T-helper 2 cell treated with Interferon-gamma antibody and Interleukin-4, amounts not matched to agents 5 μg/mL and 100 μg/mL, for 36 hours (primary cell): Measurements from ENCODE around the gene EXD3.

Experiments used
- DNase-seq: peaks from one replicate; pipeline ENCODE4 v3.0.0; 2021; ENCODE audit warnings: low spot score
- H3K27ac Mint-ChIP-seq: one replicate; pipeline ENCODE4 v1.8.0; 2021; ENCODE audit warnings: mild to moderate bottlenecking, mixed read lengths
- H3K27me3 Mint-ChIP-seq: one replicate; pipeline ENCODE4 v1.8.0; 2021; ENCODE audit warnings: low read depth, mixed read lengths
- H3K36me3 Mint-ChIP-seq: one replicate; pipeline ENCODE4 v1.8.0; 2021; ENCODE audit warnings: low read depth, mixed read lengths
- H3K4me1 Mint-ChIP-seq: one replicate; pipeline ENCODE4 v1.8.0; 2021; ENCODE audit warnings: low read depth, mixed read lengths
- H3K4me3 Mint-ChIP-seq: one replicate; pipeline ENCODE4 v1.8.0; 2022; ENCODE audit warnings: mild to moderate bottlenecking, moderate library complexity, mixed read lengths
- H3K9me3 Mint-ChIP-seq: one replicate; pipeline ENCODE4 v1.8.0; 2021; ENCODE audit warnings: mixed read lengths

Gene EXD3

DNA sequence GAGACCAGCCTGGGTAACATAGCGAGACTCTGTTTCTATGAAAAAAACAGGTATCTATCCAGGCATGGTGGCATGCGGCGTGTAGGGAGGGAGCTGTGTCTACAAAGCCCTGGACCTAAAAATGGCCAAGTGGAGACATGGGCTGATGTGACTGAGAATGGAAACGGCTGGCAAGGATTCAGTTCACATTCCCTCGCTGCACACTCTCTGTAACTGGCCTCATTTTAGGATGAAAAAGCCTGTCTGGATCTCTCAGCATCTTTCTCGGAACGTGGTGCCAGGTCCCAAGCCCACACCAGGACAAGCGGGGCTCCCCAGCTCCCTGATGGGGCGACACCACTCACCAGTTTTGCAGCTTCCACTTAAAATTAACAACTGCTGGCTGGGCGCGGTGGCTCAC is 13.4 kb downstream of the EXD3 start:
- Mint-ChIP-seq H3K4me3 (no peak overlapping the region), H3K27me3 (peaks cover 3% of the 10 kb centered on the region), H3K27ac (no peak overlapping the region), H3K4me1 (peaks cover 3% of the 10 kb centered on the region), H3K36me3 (no peaks in the 10 kb centered on the region), H3K9me3 (no peaks in the 10 kb centered on the region)
- no peak for DNase-seq

DNA sequence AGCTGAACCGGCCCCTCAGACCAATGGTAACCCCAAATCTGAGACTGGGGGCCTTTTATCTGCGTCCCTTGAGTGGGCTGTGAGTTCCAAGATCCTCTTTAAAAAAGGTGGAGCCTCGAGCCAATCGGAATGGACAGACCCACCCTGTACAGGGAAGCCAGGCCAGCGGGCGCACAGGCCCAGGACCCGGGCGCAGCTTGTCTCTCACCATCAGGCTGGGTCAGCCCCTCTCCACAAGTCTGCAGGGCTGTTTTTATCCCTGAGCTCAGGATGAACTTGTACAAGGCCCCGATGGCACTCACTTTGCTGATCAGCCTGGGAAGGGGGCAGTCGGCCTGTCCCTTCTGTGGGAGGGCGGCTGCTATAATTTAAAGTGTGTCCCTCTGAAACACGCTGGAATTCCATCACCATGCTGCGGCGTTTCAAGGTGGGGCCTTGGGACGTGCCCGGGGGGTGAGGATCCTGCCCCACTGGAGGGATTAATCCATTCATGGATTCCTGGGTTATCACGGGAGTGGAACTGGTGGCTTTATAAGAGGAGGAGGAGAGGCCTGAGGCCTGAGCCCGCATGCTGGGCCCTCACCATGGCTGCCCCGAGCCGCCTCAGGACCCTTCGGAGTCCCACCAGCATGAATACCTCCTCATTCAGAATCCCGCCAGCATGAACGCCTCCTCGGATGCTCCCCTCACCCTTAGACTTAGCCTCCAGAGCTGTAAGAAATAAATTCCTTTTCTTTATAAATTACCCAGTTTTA is 14.1 kb downstream of the EXD3 start:
- Mint-ChIP-seq H3K4me3 (no peak overlapping the region), H3K4me1 (peaks cover 3% of the 10 kb centered on the region), H3K27ac (no peak overlapping the region), H3K36me3 (no peaks in the 10 kb centered on the region), H3K9me3 (no peaks in the 10 kb centered on the region), H3K27me3 (peaks cover 3% of the 10 kb centered on the region)
- no peak for DNase-seq

DNA sequence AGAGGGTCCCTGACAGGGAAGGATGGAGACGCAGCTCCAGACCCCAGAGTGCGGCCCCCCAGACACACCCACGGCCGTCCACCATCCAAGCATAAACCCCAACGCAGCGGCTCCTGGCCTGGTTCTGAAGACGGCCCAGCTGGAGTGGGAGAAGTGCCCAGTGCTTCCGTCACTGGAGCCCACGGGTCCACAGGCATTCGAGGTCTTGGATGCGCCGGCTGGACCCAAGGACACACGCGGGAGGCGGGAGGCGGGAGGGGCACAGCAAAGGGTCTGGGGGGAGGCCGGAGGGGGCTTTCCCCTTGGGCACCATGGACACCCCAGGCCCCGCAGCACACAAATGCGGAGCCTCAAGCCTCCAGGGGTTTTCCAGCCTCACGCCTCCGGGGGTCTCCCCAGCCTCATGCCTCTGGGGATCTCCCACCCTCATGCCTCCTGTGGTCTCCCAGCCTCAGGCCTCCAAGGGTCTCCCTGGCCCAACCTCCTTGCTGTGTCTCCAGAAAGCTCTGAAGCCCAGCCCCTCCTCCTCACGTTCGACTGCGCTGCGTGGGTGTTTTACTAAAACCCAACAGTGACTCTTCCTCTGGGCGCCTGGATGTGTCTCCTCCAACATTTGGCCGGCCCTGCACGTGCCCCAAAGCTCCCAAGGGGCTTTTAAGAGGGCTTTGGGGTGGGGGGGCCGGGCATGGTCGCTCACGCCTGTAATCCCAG is 15.2 kb downstream of the EXD3 start:
- no peak overlapping the region for H3K4me3 Mint-ChIP-seq
- H3K4me1 Mint-ChIP-seq: no peaks in the 10 kb centered on the region
- DNase-seq: no peak
- no peak overlapping the region for H3K27ac Mint-ChIP-seq
- no peaks in the 10 kb centered on the region for H3K9me3 Mint-ChIP-seq
- no peaks in the 10 kb centered on the region for H3K36me3 Mint-ChIP-seq
- peaks cover 3% of the 10 kb centered on the region for H3K27me3 Mint-ChIP-seq

DNA sequence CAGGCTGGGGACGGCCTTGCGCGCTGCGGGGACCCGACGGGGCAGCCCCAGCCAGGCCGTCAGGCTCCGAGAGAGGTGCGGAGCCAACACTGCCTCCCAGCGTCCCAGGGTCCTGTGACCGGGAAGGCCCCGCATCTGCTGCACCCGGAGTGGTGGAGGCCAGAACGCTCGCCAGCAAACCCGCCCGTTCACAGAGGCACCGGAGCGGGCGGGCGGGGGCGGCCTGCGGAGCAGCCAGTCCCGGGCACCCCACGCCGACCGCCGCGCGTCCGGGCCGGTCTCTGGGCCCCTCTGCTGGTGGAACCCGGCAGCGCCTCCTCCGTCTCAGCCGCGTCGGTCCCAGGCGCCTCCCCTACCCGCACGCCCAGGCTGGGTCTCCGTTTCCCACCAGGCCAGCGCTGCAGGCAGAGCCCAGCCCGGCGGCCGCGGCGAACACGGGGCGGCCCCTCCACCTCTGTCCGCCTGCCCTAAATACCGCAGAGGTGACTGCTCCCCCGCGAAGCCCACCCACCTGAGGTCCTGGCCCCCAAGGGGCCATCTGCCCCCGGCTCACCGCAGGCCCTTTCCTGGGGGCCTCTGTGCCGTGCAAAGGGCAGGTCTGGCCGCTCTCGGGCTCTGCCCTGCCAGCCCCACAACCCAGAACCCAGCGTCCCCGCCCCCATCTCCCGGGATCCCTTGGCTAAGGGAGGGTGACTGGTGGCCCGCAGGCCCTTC is 15.9 kb downstream of the EXD3 start:
- peak; percentile 68 for DNase-seq
- Mint-ChIP-seq H3K4me1 (no peaks in the 10 kb centered on the region), H3K9me3 (no peaks in the 10 kb centered on the region), H3K4me3 (no peak overlapping the region), H3K27ac (no peak overlapping the region), H3K27me3 (peaks cover 3% of the 10 kb centered on the region), H3K36me3 (no peaks in the 10 kb centered on the region)

DNA sequence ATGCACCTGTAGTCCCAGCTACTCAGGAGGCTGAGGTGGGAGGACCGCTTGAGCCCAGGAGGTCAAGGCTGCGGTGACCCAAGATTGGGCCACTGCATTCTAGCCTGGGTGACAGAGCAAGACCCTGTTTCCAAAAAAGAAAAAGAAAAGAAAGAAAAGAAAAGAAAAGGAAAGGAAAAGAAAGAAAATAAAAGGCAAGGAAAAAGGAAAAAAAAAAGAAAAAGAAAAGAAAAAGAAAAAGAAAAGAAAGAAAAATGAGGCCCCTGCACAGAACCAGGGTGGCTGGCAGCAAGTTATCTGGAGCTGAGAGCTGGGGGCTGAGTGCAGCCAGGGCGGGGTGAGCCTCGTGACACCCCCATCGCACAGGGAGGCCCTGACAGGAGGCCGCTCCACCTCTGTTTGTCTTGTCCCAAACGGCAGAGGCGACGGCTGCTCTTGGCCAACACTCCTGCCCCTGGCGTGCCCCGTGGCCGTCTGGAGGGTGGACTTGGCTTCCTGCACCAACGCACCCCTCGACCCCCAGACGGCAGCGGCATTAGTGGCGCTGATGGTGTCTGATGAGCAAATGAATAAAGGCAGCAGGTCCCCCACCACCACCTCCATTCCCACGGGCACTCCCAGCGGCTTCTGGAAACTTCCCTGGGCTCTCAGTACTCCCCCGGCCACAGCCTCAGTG is 16.7 kb downstream of the EXD3 start:
- no peak for DNase-seq
- no peaks in the 10 kb centered on the region for H3K9me3 Mint-ChIP-seq
- peak overlapping the region; percentile 54 for H3K4me3 Mint-ChIP-seq
- no peak overlapping the region for H3K27ac Mint-ChIP-seq
- H3K36me3 Mint-ChIP-seq: no peaks in the 10 kb centered on the region
- no peaks in the 10 kb centered on the region for H3K4me1 Mint-ChIP-seq
- peaks cover 3% of the 10 kb centered on the region for H3K27me3 Mint-ChIP-seq

DNA sequence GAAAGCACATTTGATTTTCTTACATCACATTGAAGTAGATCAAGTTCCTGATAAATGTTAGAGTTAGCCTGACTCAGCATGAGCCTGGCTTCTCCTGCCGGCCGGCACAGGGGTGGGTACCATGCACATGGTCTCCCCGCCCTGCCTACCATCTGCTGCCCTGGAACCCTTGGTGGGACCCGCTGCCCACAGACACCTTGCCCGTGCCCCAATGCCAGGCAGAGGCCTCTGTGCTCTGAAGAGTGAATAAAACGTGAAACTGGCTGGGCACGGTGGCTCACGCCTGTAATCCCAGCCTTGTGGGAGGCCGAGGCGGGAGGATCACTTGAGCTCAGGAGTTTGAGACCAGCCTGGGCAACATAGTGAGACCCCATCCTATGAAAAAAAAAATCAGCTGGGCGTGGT is 17.3 kb downstream of the EXD3 start:
- H3K9me3 Mint-ChIP-seq: no peaks in the 10 kb centered on the region
- no peak for DNase-seq
- H3K4me3 Mint-ChIP-seq: no peak overlapping the region
- H3K36me3 Mint-ChIP-seq: no peaks in the 10 kb centered on the region
- peaks cover 3% of the 10 kb centered on the region for H3K27me3 Mint-ChIP-seq
- no peaks in the 10 kb centered on the region for H3K4me1 Mint-ChIP-seq
- H3K27ac Mint-ChIP-seq: no peak overlapping the region

DNA sequence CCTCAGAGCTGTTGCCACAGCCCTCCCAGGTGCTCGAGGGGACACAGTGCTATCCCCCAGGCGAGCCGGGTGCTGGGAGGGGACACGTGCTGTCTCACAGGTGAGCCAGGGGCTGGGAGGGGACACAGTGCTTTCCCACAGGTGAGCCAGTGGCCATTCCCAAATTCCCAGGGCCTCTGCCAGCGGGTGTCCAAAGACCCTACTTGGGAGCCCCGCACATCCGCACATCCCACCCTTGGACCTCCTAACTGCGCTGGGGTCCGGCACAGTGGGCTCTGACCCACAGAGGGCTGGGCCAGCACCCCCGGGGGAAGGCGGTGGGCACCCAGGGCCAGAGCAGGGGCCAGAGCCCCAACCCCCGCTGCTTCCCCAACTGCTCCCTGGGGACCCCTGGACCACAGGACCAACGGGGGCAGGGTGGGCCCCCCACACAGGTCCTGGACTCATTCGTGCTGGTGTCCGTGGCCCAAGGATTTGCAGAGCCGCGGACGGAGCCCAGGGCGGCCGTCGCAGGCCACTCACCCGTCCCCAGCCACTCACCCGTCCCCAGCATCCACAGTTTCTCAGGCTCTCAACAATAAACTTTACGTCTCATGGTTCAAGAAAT is 17.9 kb downstream of the EXD3 start:
- Mint-ChIP-seq H3K4me1 (no peaks in the 10 kb centered on the region), H3K36me3 (no peaks in the 10 kb centered on the region), H3K4me3 (no peak overlapping the region), H3K27ac (no peak overlapping the region), H3K9me3 (no peaks in the 10 kb centered on the region), H3K27me3 (peaks cover 3% of the 10 kb centered on the region)
- no peak for DNase-seq

DNA sequence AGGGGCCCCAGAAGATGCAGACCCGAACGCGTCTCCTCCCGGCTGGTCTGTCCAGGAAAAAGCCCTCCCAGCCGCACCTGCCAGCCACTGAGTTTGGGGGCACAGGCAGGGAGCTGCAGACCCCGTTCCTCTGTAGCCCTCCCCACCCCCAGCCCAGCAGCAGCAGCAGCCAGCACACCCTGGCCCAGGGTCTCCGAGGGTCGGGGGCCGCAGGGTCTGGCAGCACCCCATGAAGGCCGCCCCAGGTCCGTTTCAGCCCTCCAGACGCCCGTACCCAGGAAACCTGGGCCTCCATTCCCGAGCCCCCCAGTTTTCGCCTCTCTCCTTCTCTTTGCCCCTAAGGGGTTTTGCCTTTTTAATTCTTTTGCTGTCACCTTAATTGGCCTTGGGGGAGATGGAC is 19.7 kb downstream of the EXD3 start:
- H3K9me3 Mint-ChIP-seq: no peaks in the 10 kb centered on the region
- H3K4me3 Mint-ChIP-seq: no peak overlapping the region
- H3K36me3 Mint-ChIP-seq: no peaks in the 10 kb centered on the region
- H3K27ac Mint-ChIP-seq: no peak overlapping the region
- no peaks in the 10 kb centered on the region for H3K4me1 Mint-ChIP-seq
- no peak for DNase-seq
- H3K27me3 Mint-ChIP-seq: peaks cover 3% of the 10 kb centered on the region

DNA sequence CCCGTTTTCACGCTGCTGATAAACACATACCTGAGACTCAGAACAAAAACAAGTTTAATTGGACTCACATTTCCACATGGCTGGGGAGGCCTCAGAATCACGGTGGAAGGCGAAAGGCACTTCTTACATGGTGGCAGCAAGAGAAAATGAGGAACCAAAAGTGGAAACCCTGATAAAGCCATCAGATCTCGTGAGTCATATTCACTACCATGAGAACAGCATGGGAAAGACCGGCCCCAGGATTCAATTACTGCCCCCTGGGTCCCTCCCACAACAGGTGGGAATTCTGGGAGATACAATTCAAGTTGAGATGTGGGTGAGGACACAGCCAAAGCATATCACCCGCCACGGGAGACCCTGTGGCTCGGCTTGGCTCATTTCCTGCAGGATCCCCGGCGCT is 20.2 kb downstream of the EXD3 start:
- Mint-ChIP-seq H3K4me1 (no peaks in the 10 kb centered on the region), H3K4me3 (no peak overlapping the region), H3K36me3 (no peaks in the 10 kb centered on the region), H3K27ac (no peak overlapping the region), H3K27me3 (peaks cover 3% of the 10 kb centered on the region), H3K9me3 (no peaks in the 10 kb centered on the region)
- no peak for DNase-seq

DNA sequence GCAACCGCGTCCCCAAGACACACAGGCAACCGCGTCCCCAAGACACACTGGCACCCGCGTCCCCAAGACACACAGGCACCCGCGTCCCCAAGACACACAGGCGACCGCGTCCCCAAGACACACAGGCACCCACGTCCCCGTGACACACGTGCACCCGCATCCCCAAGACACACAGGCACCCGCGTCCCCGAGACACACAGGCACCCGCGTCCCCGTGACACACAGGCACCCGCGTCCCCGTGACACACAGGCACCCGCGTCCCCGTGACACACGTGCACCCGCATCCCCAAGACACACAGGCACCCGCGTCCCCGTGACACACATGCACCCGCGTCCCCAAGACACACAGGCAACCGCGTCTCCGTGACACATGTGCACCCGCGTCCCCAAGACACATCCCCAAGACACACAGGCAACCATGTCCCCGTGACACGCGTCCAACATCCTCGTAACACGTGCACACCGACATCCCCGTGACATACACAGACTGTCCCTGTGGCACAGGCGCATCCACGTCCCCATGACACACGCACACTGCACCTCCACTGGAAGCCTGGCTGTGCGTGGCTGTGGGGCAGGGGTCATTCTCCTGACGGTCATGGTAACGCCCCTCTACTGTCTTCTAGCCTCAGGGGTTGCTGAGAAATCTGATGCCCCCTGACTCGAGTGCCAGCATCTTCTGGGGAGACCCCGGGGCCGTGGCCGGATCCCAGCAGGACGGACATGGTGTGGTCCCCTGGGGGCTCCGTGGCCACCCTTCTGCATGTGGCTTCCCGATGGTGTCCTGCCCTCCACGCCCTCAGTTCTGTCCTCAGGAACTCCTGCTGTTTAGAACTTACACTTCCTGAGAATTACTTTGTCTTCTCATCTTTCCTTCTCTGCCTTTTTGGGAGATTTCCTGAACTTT is 24.1 kb downstream of the EXD3 start:
- H3K36me3 Mint-ChIP-seq: peaks cover 2% of the 10 kb centered on the region
- no peaks in the 10 kb centered on the region for H3K4me1 Mint-ChIP-seq
- H3K27me3 Mint-ChIP-seq: no peaks in the 10 kb centered on the region
- DNase-seq: no peak
- no peak overlapping the region for H3K4me3 Mint-ChIP-seq
- no peak overlapping the region for H3K27ac Mint-ChIP-seq
- H3K9me3 Mint-ChIP-seq: no peaks in the 10 kb centered on the region

DNA sequence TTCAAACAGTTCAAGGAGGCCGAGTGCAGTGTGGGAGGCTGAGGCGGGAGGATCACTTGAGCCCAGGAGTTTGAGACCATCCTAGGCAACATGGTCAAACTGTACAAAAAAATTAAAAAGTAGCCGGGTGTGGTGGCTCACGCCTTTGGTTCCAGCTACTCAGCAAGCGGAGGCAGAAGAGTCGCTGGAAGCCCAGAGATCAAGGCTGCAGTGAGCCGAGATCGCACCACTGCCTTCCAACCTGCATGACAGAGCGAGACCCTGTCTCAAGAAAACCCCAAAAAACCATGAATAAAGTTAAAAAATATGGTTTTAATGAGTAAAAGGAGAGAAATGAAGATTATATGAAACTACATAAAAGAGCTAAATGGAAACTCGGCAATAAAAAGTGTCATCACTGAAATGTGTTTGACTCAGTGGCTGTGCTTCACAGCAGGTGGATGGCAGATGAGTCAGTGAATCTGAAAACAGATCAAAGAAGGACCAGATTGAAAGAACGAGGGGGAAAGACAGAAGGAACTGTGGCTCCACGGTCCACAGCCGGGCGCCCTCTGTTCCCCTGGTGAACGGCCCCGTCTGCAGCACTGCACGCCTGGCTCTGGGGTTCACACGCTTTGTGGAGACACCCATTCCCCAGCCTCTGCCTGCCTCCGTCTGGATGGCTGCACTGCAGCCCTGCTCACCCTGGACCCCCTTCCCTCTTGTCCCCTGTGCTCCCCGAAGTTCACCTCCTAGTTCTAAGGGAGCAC is 25.1 kb downstream of the EXD3 start:
- Mint-ChIP-seq H3K27me3 (no peaks in the 10 kb centered on the region), H3K9me3 (no peaks in the 10 kb centered on the region), H3K27ac (no peak overlapping the region), H3K4me1 (no peaks in the 10 kb centered on the region), H3K36me3 (peaks cover 2% of the 10 kb centered on the region), H3K4me3 (no peak overlapping the region)
- DNase-seq: peak; percentile 7

DNA sequence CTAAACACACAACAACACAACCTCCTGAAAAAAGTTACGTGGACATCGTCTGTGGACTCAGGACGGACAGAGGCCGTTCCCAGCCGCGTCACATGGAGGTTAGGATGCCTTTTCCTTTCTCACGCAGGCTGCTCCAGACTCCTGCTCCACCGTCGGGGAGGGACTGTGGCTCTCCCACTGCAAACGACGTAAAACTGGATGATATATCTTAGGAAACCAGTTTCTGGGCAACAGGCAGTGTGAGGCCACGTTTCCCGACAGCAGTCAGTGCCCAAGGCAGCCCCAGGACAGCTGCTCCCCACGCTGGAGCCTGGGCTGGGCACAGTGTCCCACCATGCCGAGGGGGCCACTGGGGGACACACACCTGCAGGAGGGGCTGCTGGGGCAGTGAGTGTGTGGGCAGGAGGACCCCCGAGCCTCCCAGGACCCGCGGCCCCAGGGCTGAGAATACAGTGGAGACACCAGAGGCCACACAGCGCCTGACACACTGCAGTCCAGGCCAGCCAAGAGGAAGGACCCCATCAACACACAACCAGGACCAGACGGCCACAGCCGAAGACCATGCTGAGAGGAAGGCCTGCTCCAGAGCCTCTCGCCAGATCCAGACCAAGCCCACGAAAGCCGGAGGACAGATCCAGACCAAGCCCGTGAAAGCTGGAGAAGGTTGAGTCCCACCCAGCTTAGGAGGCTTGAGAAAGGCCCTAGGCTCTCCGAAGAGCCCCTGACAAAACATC is 26.2 kb downstream of the EXD3 start:
- peaks cover 2% of the 10 kb centered on the region for H3K36me3 Mint-ChIP-seq
- no peak for DNase-seq
- no peaks in the 10 kb centered on the region for H3K27me3 Mint-ChIP-seq
- no peak overlapping the region for H3K27ac Mint-ChIP-seq
- no peak overlapping the region for H3K4me3 Mint-ChIP-seq
- H3K9me3 Mint-ChIP-seq: no peaks in the 10 kb centered on the region
- H3K4me1 Mint-ChIP-seq: no peaks in the 10 kb centered on the region
